Neural cell (in vitro differentiated cells): ENCODE measurements around the gene LAMB4. TPM values are rescaled to one million over a fixed set of nuclear protein-coding genes. Genes with fewer than 3 reads are reported as not detected.

ENCODE experiments used
- H2AFZ ChIP-seq: fragments of 200-600, 300-800 bp; sonication (generic), shearing (Covaris generic); 2 replicates; pipeline ENCODE4 v1.6.0; 2014; ENCODE audit warnings: low read depth, mild to moderate bottlenecking, antibody characterized with exemption, low read length, moderate library complexity
- H3F3A ChIP-seq: fragments of 200-600 bp; shearing (Covaris generic); 2 replicates; pipeline ENCODE4 v1.6.1; 2016; ENCODE audit warnings: mild to moderate bottlenecking, moderate library complexity, mixed read lengths, antibody characterized with exemption, low read length; ENCODE audit not compliant: insufficient read depth, poor library complexity, severe bottlenecking
- H3K27ac ChIP-seq: fragments of 200-600, 300-800 bp; sonication (generic), shearing (Covaris generic); 2 replicates; pipeline ENCODE4 v1.5.1; 2014; ENCODE audit warnings: mild to moderate bottlenecking, low read length, moderate library complexity
- H3K27me3 ChIP-seq: fragments of 300-800, 200-600 bp; sonication (generic), shearing (Covaris generic); 2 replicates; pipeline ENCODE4 v1.6.0; 2014; ENCODE audit warnings: mild to moderate bottlenecking, low read depth, low read length, moderate library complexity; ENCODE audit not compliant: insufficient read depth
- H3K36me3 ChIP-seq: fragments of 300-800, 200-600 bp; sonication (generic), shearing (Covaris generic); 2 replicates; pipeline ENCODE4 v1.5.1; 2014; ENCODE audit warnings: mild to moderate bottlenecking, antibody characterized with exemption, low read length, moderate library complexity; ENCODE audit not compliant: insufficient read depth
- H3K4me2 ChIP-seq: fragments of 300-800, 200-600 bp; sonication (generic), shearing (Covaris generic); 2 replicates; pipeline ENCODE4 v1.6.0; 2014; ENCODE audit warnings: mild to moderate bottlenecking, low read length
- H3K4me3 ChIP-seq: fragments of 300-800, 200-600 bp; sonication (generic), shearing (Covaris generic); 2 replicates; pipeline ENCODE4 v1.5.1; 2014; ENCODE audit warnings: mild to moderate bottlenecking, low read length, moderate library complexity
- H3K79me2 ChIP-seq: fragments of 200-600 bp; shearing (Covaris generic); replicated peaks from 2 replicates; pipeline ENCODE4 v1.6.0; 2014; ENCODE audit warnings: mild to moderate bottlenecking, low read length, moderate library complexity; ENCODE audit not compliant: insufficient read depth
- H3K9ac ChIP-seq: fragments of 300-800, 200-600 bp; sonication (generic), shearing (Covaris generic); 2 replicates; pipeline ENCODE4 v1.6.1; 2016; ENCODE audit warnings: mild to moderate bottlenecking, low read length, mixed read lengths
- H3K9me2 ChIP-seq: fragments of 200-600 bp; shearing (Covaris generic); 2 replicates; pipeline ENCODE4 v1.6.1; 2016; ENCODE audit warnings: mild to moderate bottlenecking, low read length, mixed read lengths; ENCODE audit not compliant: insufficient read depth
- H3K9me3 ChIP-seq: fragments of 200-600, 300-800 bp; sonication (generic), shearing (Covaris generic); 2 replicates; pipeline ENCODE4 v1.6.1; 2016; ENCODE audit warnings: mild to moderate bottlenecking, mixed run types, low read length, moderate library complexity, mixed read lengths
- H4K20me1 ChIP-seq: fragments of 200-600 bp; shearing (Covaris generic); 2 replicates; pipeline ENCODE4 v1.6.1; 2016; ENCODE audit warnings: mild to moderate bottlenecking, mixed run types; ENCODE audit not compliant: insufficient read depth
- CTCF ChIP-seq: fragments of 450-650 bp; IDR thresholded peaks from 2 replicates; pipeline ENCODE4 v1.5.1; 2014; ENCODE audit warnings: antibody characterized with exemption, mild to moderate bottlenecking, moderate library complexity; ENCODE audit not compliant: poor library complexity, severe bottlenecking
- EP300 ChIP-seq: fragments of 450-650 bp; conservative IDR thresholded peaks from 2 replicates; pipeline ENCODE4 v1.6.1; 2014; ENCODE audit warnings: antibody characterized with exemption, mild to moderate bottlenecking, moderate library complexity; ENCODE audit not compliant: poor library complexity, severe bottlenecking
- EZH2 ChIP-seq: fragments of 200-600, 300-800 bp; shearing (Covaris generic), sonication (generic); IDR thresholded peaks from 2 replicates; pipeline ENCODE4 v1.6.1; 2014; ENCODE audit warnings: antibody characterized with exemption, low read length, borderline replicate concordance, mild to moderate bottlenecking; ENCODE audit not compliant: insufficient read depth, poor library complexity, severe bottlenecking
- MXI1 ChIP-seq: fragments of 450-650 bp; conservative IDR thresholded peaks from 2 replicates; pipeline ENCODE4 v1.6.1; 2014; ENCODE audit warnings: antibody characterized with exemption, mild to moderate bottlenecking; ENCODE audit not compliant: poor library complexity, severe bottlenecking
- POLR2AphosphoS5 ChIP-seq: IDR thresholded peaks from 2 replicates; pipeline ENCODE4 v1.6.1; 2012
- REST ChIP-seq: IDR thresholded peaks from 2 replicates; pipeline ENCODE4 v1.6.1; 2012; ENCODE audit warnings: borderline replicate concordance
- SMC3 ChIP-seq: fragments of 450-650 bp; conservative IDR thresholded peaks from 2 replicates; pipeline ENCODE4 v1.6.1; 2014; ENCODE audit warnings: antibody characterized with exemption, mild to moderate bottlenecking, moderate library complexity; ENCODE audit not compliant: poor library complexity
- TAF1 ChIP-seq: IDR thresholded peaks from 2 replicates; pipeline ENCODE4 v1.6.1; 2012; ENCODE audit warnings: low read depth
- polyA plus RNA-seq: library from polyadenylated mRNA; depleted of rRNA; stranded (reverse); fragments of >200 nt; gene quantifications from 2 replicates; pipeline ENCODE4 v1.2.3, GENCODE V29; 2014

The LAMB4 gene
- polyA plus RNA-seq, 1 donor from 2014 or later, result 0.16 TPM

GRCh38 chr7:108063520-108063933 lies 66.6 kb downstream of the LAMB4 start:
- Histone ChIP-seq H3K9me3 (no peaks in the 10 kb centered on the region), H3F3A (no peaks in the 10 kb centered on the region), H4K20me1 (no peaks in the 10 kb centered on the region), H2AFZ (no peak overlapping the region), H3K27ac (no peak overlapping the region), H3K4me3 (no peak overlapping the region), H3K9ac (no peak overlapping the region), H3K79me2 (no peaks in the 10 kb centered on the region), H3K9me2 (no peaks in the 10 kb centered on the region), H3K27me3 (no peaks in the 10 kb centered on the region), H3K36me3 (no peaks in the 10 kb centered on the region), H3K4me2 (no peak overlapping the region)
- TF ChIP-seq POLR2AphosphoS5, result no peak
- no peak for TF ChIP-seq EP300
- no peak for TF ChIP-seq REST
- TF ChIP-seq EZH2, result no peak

- Histone ChIP-seq H3K4me3 (no peak overlapping the region), H3K9me3 (no peaks in the 10 kb centered on the region), H4K20me1 (no peaks in the 10 kb centered on the region), H2AFZ (no peak overlapping the region), H3K79me2 (no peaks in the 10 kb centered on the region), H3K27ac (no peak overlapping the region), H3K9me2 (no peaks in the 10 kb centered on the region), H3K27me3 (no peaks in the 10 kb centered on the region), H3K4me2 (no peak overlapping the region), H3F3A (no peaks in the 10 kb centered on the region), H3K9ac (no peak overlapping the region), H3K36me3 (no peaks in the 10 kb centered on the region)
- TF ChIP-seq TAF1, result no peak
- no peak for TF ChIP-seq REST
- TF ChIP-seq MXI1, result no peak
- TF ChIP-seq CTCF, result no peak
- no peak for TF ChIP-seq EP300
- no peak for TF ChIP-seq SMC3
These were observed 67.7 kb downstream of the LAMB4 start for GRCh38 chr7:108062250-108063014.
